Fibroblast of pulmonary artery (primary cell): ENCODE measurements around the gene TTC32.

Source experiments
- DNase-seq: peaks from one replicate; pipeline ENCODE4 v3.0.0-alpha.2; 2010; ENCODE audit warnings: low read depth
- H3K4me3 ChIP-seq: replicated peaks from 2 replicates; pipeline ENCODE4 v1.5.1; 2011; ENCODE audit warnings: low read depth, mild to moderate bottlenecking, control low read depth, low read length, moderate library complexity
- TF ChIP-seq, protein P1 (sequence below): IDR thresholded peaks from 2 replicates; pipeline ENCODE4 v1.5.1; 2011; ENCODE audit warnings: mild to moderate bottlenecking, control low read depth, low read length, inconsistent platforms; ENCODE audit errors: missing control alignments

Gene TTC32

GRCh38 chr2:19848029-19848750 is 53.6 kb downstream of the TTC32 start:
- no peak overlapping the region for H3K4me3 ChIP-seq
- TF ChIP-seq, protein P1, sequence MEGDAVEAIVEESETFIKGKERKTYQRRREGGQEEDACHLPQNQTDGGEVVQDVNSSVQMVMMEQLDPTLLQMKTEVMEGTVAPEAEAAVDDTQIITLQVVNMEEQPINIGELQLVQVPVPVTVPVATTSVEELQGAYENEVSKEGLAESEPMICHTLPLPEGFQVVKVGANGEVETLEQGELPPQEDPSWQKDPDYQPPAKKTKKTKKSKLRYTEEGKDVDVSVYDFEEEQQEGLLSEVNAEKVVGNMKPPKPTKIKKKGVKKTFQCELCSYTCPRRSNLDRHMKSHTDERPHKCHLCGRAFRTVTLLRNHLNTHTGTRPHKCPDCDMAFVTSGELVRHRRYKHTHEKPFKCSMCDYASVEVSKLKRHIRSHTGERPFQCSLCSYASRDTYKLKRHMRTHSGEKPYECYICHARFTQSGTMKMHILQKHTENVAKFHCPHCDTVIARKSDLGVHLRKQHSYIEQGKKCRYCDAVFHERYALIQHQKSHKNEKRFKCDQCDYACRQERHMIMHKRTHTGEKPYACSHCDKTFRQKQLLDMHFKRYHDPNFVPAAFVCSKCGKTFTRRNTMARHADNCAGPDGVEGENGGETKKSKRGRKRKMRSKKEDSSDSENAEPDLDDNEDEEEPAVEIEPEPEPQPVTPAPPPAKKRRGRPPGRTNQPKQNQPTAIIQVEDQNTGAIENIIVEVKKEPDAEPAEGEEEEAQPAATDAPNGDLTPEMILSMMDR, result no peak
- no peak for DNase-seq

DNA sequence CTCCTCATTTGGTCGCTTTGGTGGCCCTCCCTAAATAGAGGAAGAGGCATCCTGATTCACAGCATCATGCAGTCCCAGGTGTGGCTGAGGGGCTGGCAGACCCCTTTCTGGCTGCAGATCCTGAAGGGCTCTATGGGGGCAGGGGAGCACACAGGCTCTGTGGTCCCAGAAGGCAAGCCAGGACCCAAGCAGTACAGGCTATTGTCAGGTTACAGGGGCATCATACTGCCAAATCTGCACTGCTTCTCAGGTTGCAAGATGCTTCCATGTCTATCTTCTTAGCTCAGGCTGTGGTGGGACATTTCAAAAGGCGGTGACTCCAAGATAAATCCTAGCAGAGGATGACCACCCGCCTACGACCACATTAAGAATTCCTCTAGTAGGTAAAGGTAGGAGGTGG is 54.3 kb downstream of the TTC32 start:
- DNase-seq, result no peak
- H3K4me3 ChIP-seq, result no peak overlapping the region
- TF ChIP-seq, protein P1, result no peak
